ENCODE results near the gene SCARB1. TPM values are rescaled to one million over a fixed set of nuclear protein-coding genes. Genes with fewer than 3 reads are reported as not detected.

The SCARB1 gene
- total RNA-seq, 4 donors from 2014 or later = 2.1 to 37.0 (median 9.6) TPM

DNA sequence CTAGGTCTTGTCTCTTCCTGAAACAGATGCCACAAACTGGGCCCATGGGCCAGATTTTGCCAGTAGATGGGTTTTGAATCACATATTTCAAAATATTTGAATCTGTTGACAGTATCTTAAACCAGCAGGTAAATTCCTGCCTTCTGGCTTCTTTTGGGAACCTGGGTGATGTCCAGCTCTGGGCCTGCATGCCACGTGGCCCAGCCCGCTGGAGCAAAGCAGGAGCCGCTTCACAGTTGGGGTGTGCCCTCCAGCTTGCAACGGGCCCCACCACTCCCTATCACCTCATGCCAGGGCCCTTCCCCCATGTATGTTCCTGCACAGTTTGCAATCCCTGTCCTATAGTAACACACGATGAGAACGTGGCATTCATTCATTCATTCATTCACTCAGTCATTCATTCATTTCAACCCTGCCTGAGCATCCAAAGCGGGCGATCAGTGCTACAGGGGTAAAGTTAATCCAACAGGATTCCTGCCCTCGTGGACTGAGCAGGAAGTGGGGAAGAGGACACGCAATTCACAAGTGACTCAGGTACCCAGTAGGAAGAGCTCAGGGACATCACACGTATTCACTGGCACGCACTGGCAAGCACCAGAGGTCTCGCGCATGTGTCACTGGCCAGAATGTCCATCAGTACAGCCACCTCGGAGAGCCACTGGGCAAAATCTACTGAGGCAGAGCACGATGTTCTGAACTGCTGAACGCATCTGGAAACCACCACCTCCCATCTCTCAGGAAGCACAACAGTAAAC, 27.8 kb downstream of the SCARB1 start:
- DNase-seq = no peak
- Histone ChIP-seq H3K4me3 (no peak overlapping the region), H3K27me3 (no peaks in the 10 kb centered on the region), H3K9me3 (no peaks in the 10 kb centered on the region), H3K27ac (no peak overlapping the region), H3K4me1 (peaks cover 4 to 9% of the 10 kb centered on the region in 2 donors), H3K36me3 (no peaks in the 10 kb centered on the region)
- no peak for TF ChIP-seq POLR2A (IDR thresholded peaks at IDR 0.05)
- TF ChIP-seq, protein P1, sequence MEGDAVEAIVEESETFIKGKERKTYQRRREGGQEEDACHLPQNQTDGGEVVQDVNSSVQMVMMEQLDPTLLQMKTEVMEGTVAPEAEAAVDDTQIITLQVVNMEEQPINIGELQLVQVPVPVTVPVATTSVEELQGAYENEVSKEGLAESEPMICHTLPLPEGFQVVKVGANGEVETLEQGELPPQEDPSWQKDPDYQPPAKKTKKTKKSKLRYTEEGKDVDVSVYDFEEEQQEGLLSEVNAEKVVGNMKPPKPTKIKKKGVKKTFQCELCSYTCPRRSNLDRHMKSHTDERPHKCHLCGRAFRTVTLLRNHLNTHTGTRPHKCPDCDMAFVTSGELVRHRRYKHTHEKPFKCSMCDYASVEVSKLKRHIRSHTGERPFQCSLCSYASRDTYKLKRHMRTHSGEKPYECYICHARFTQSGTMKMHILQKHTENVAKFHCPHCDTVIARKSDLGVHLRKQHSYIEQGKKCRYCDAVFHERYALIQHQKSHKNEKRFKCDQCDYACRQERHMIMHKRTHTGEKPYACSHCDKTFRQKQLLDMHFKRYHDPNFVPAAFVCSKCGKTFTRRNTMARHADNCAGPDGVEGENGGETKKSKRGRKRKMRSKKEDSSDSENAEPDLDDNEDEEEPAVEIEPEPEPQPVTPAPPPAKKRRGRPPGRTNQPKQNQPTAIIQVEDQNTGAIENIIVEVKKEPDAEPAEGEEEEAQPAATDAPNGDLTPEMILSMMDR (IDR thresholded peaks at IDR 0.05) = no peak
- intact Hi-C loops (cut with DNase I; ENCODE audit: low total_unique reads) = no loop called here

DNA sequence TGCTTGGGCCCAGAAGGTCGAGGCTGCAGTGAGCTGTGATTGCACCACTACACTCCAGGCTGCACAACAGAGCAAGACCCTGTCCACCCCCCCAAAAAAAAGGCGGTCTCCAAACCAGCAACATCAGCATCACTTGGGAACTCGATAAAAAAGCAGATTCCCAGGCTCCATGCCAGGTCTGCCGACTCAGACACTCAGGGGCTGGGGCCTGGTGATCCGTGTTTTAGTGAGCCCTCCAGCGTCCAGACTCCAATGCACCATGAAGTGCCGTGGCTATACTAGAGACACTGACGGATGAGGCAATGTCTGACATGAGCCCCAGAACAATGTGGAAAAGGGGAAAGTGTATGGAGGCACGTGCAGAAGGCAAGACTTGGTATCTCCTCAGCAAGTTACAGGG, 28.8 kb downstream of the SCARB1 start:
- Histone ChIP-seq H3K4me1 (peaks cover 4 to 9% of the 10 kb centered on the region in 2 donors), H3K27me3 (no peaks in the 10 kb centered on the region), H3K27ac (no peak overlapping the region), H3K9me3 (no peaks in the 10 kb centered on the region), H3K36me3 (no peaks in the 10 kb centered on the region), H3K4me3 (no peak overlapping the region)
- no peak for DNase-seq
- intact Hi-C loops (cut with DNase I; ENCODE audit: low total_unique reads) = no loop called here
- TF ChIP-seq, protein P1 (IDR thresholded peaks at IDR 0.05) = no peak
- TF ChIP-seq POLR2A (IDR thresholded peaks at IDR 0.05) = no peak

DNA sequence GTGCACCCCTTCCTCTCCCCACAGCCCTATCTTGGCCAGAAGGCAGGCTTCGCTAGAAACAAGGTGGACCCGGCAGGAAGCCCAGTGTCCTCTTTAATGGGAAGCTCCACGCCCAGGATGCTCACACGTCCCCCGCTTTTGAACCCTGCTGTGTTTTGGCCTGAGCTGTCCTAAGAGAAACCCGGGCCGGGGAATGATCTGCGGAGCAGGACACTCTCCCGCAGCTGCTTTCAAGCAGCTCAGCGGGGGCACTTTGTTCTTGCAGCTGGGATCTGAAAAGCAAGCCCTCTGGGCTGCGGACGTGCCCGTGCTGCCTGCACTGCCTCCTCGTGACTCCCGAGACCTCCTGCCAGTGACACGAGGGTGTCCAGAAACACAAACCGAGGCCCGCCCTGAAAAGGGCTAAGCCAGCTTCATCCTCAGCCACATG, 30.0 kb downstream of the SCARB1 start:
- Histone ChIP-seq H3K27me3 (no peaks in the 10 kb centered on the region), H3K36me3 (no peaks in the 10 kb centered on the region), H3K4me3 (no peak overlapping the region), H3K27ac (peak overlapping the region in 1 of 2 donors; percentile 59), H3K4me1 (peaks cover 4 to 9% of the 10 kb centered on the region in 2 donors), H3K9me3 (no peaks in the 10 kb centered on the region)
- TF ChIP-seq, protein P1 (IDR thresholded peaks at IDR 0.05) = no peak
- TF ChIP-seq POLR2A (IDR thresholded peaks at IDR 0.05) = no peak
- DNase-seq = no peak
- intact Hi-C loops (cut with DNase I; ENCODE audit: low total_unique reads) = no loop called here

DNA sequence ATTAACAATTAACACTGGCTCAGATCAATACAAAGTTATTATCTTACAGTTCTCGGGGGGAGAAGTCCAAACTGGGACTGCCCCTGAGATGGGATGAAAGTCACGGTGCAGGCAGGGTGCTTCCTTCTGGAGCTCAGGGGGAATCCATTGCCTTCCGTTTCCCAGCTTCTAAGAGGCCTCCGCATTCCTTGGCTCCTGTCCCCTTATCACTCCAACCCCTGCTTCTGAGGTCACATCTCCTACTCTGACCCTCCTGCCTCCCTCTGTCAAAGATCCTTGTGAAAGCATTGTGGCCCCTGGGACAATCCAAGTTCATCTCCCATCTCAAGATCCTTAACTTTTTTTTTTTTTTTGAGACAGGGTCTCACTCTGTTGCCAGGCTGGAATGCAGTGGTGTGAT, 30.8 kb downstream of the SCARB1 start:
- no peaks in the 10 kb centered on the region for H3K36me3 ChIP-seq
- TF ChIP-seq POLR2A (IDR thresholded peaks at IDR 0.05) = no peak
- TF ChIP-seq, protein P1 (IDR thresholded peaks at IDR 0.05) = no peak
- no peak overlapping the region for H3K27ac ChIP-seq
- DNase-seq = no peak
- intact Hi-C loops (cut with DNase I; ENCODE audit: low total_unique reads) = no loop called here
- H3K4me3 ChIP-seq = no peak overlapping the region
- H3K27me3 ChIP-seq = no peaks in the 10 kb centered on the region
- H3K4me1 ChIP-seq = peaks cover under 1 to 9% of the 10 kb centered on the region in 2 donors
- H3K9me3 ChIP-seq = no peaks in the 10 kb centered on the region

DNA sequence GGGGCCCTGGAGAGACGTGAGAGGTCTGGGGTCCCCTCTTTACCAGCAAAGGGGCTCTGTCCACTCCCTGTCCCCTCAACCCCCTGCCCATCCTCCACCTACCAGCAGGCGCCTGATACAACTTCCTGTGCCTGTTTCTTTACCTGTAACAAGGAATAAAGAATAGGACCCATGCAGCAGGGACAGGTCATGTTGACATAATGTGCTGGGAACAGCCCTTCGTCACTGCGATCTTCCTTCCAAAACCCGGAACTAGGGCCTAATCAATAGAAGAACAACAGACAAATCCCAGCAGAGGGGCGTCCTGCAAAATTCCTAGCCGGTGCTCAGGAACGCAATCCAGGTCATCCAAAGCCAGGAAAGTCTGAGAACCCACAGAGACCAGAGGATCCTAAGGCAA, 32.1 kb downstream of the SCARB1 start:
- Histone ChIP-seq H3K4me3 (no peak overlapping the region), H3K9me3 (no peaks in the 10 kb centered on the region), H3K27ac (no peak overlapping the region), H3K27me3 (no peaks in the 10 kb centered on the region), H3K4me1 (peaks cover 0 to 9% of the 10 kb centered on the region in 2 donors), H3K36me3 (no peaks in the 10 kb centered on the region)
- intact Hi-C loops (cut with DNase I; ENCODE audit: low total_unique reads) = no loop called here
- TF ChIP-seq, protein P1 (IDR thresholded peaks at IDR 0.05) = no peak
- TF ChIP-seq POLR2A (IDR thresholded peaks at IDR 0.05) = no peak
- no peak for DNase-seq
